Measurements from ENCODE around the gene FBXW12.

GRCh38 chr3:48371651-48372376 is at the start of gene FBXW12:
- TF ChIP-seq EZH2 (IDR thresholded peaks at IDR 0.05; ENCODE audit: borderline replicate concordance, insufficient read depth, low read depth, low read length, poor library complexity, severe bottlenecking) (no peak), CTCF (IDR thresholded peaks at IDR 0.05) (no peak)

All from B cell (primary cell).